Right lobe of liver (tissue), 6 donors: ENCODE measurements around the gene TYR. TPM values are rescaled to one million over a fixed set of nuclear protein-coding genes. Genes with fewer than 3 reads are reported as not detected.

Experiments
- ATAC-seq, 4 donors: fragments of 200-7000 bp; cut with Tn5 transposase; one replicate each; pipeline ENCODE4 v1.9.1; 2020; ENCODE audit warnings: mild to moderate bottlenecking in 4 of 4, moderate library complexity in 4 of 4
- DNase-seq, 3 donors: peaks; one replicate each; pipeline ENCODE4 v3.0.0-alpha.2; 2020
- H3K27ac ChIP-seq, 3 donors: fragments of 200-600 bp; one replicate each; pipeline ENCODE4 v1.8.0; 2022
- H3K27me3 ChIP-seq, 2 donors: fragments of 200-600 bp; one replicate each; pipeline ENCODE4 v1.8.0; 2022
- H3K36me3 ChIP-seq, 4 donors: fragments of 200-600 bp; sonication (generic) in 1 of 4; one replicate each; pipeline versions ENCODE4 v1.5.1 to v1.8.0; 2017 to 2022; ENCODE audit warnings: control low read depth in 1 of 4
- H3K4me1 ChIP-seq, 4 donors: fragments of 200-600 bp; sonication (generic) in 1 of 4; one replicate each; pipeline versions ENCODE4 v1.5.1 to v1.8.0; 2017 to 2022; ENCODE audit warnings: control low read depth in 1 of 4
- H3K4me3 ChIP-seq, 3 donors: fragments of 200-600 bp; one replicate each; pipeline ENCODE4 v1.8.0; 2022
- H3K9me3 ChIP-seq, 4 donors: fragments of 200-600 bp; sonication (generic) in 1 of 4; one replicate each; pipeline versions ENCODE4 v1.5.1 to v1.8.0; 2017 to 2022; ENCODE audit warnings: control low read depth in 1 of 4
- POLR2A ChIP-seq: fragments of 450-650 bp; IDR thresholded peaks from one replicate; pipeline ENCODE4 v1.6.1; 2017; ENCODE audit warnings: antibody characterized with exemption, mild to moderate bottlenecking
- WGBS: methylation state at CpG from one replicate; pipeline ENCODE4 v1.1.6; 2018; ENCODE audit warnings: low coverage, low lambda C conversion rate; ENCODE audit not compliant: insufficient coverage; ENCODE audit errors: missing lambda C conversion rate; 5-methylcytosine and 5-hydroxymethylcytosine counted together
- intact Hi-C, 2 donors: fragments of 100-400 bp; cut with DNase I; formaldehyde crosslinking; loops; one replicate each; pipeline versions ENCODE4 v1.11.2 to v1.14.1; 2022
- long read RNA-seq: library from polyadenylated mRNA; unstranded; transcript quantifications from one replicate; pipeline ENCODE4 v2.0.0, GENCODE V29; 2019
- total RNA-seq, 6 experiments: library from RNA; depleted of rRNA in 2 of 6; stranded (reverse); fragments of >200 nt in 2 of 6; fragmentation: NEBNext Ultra II Directional in 3 of 6; extraction: Animal tissue kit (Norgen Biotek cat#: 25700) in 3 of 6; gene quantifications; one replicate each; pipeline versions ENCODE4 v1.1.0 to v1.2.4, GENCODE V29; 2016 to 2023
- TF ChIP-seq, protein P1 (sequence below), 4 donors: fragments of 200-600 bp in 3 of 4; fragments of 450-650 bp in 1 of 4; IDR thresholded peaks; one replicate each; pipeline versions ENCODE4 v1.5.1 to v1.8.0; 2016 to 2022; ENCODE audit warnings: antibody characterized with exemption in 4 of 4, mild to moderate bottlenecking in 2 of 4
- donor health status: DM: no; HTN: yes; CAD: no.
- donor health status: DM: no; HTN: no; CAD: no.
- donor health status: DM: no; HTN: no; CAD: no.
- donor health status: DM: no; HTN: yes; CAD: no.
- donor health status: DM: no; HTN: yes; CAD: no.

Gene TYR
- total RNA-seq = not detected
- long read RNA-seq = 0 reads

DNA sequence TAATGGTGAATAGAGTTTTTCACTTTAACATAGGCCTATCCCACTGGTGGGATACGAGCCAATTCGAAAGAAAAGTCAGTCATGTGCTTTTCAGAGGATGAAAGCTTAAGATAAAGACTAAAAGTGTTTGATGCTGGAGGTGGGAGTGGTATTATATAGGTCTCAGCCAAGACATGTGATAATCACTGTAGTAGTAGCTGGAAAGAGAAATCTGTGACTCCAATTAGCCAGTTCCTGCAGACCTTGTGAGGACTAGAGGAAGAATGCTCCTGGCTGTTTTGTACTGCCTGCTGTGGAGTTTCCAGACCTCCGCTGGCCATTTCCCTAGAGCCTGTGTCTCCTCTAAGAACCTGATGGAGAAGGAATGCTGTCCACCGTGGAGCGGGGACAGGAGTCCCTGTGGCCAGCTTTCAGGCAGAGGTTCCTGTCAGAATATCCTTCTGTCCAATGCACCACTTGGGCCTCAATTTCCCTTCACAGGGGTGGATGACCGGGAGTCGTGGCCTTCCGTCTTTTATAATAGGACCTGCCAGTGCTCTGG lies at the start of gene TYR:
TYR (plus strand) TSS at position 185 of the 541 bp plus-strand sequence; CDS start at position 264, 79 bp downstream.
- Histone ChIP-seq H3K27ac (no peak within 1 kb of the TSS), H3K4me1 (no peaks in the 10 kb centered on the region), H3K27me3 (no peaks in the 10 kb centered on the region), H3K4me3 (no peak within 1 kb of the TSS), H3K36me3 (no peaks in the 10 kb centered on the region), H3K9me3 (no peaks in the 10 kb centered on the region)
- intact Hi-C loops = no loop called here
- 35% methylated on average over 2 of the region's 8 CpGs for WGBS
- DNase-seq (no peak), ATAC-seq (no peak)
- no peak for TF ChIP-seq POLR2A
- TF ChIP-seq, protein P1, sequence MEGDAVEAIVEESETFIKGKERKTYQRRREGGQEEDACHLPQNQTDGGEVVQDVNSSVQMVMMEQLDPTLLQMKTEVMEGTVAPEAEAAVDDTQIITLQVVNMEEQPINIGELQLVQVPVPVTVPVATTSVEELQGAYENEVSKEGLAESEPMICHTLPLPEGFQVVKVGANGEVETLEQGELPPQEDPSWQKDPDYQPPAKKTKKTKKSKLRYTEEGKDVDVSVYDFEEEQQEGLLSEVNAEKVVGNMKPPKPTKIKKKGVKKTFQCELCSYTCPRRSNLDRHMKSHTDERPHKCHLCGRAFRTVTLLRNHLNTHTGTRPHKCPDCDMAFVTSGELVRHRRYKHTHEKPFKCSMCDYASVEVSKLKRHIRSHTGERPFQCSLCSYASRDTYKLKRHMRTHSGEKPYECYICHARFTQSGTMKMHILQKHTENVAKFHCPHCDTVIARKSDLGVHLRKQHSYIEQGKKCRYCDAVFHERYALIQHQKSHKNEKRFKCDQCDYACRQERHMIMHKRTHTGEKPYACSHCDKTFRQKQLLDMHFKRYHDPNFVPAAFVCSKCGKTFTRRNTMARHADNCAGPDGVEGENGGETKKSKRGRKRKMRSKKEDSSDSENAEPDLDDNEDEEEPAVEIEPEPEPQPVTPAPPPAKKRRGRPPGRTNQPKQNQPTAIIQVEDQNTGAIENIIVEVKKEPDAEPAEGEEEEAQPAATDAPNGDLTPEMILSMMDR (IDR thresholded peaks at IDR 0.05) = no peak

DNA sequence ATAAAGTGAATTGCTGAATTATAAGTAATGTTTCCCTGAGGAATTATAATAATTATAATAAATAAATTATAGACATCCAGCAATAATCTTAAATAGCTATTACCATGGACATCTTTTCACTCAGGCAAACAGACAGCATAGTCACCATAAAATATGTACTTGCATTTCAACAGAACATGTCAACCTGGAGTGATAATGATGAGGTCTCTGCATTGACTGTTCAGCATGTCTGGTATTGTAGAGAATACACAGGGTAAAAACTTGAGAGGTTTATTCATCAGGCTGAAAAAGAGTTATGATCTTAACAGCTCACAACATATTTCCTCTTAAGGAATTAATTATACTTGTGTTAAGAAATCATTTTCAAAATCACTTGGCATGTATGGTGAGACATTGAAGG lies 41.1 kb upstream of the TYR start:
- H3K27ac ChIP-seq = no peak overlapping the region
- ATAC-seq = no peak
- intact Hi-C loops = no loop called here
- H3K27me3 ChIP-seq = no peaks in the 10 kb centered on the region
- H3K9me3 ChIP-seq = no peaks in the 10 kb centered on the region
- H3K4me1 ChIP-seq = no peaks in the 10 kb centered on the region
- DNase-seq = no peak
- H3K4me3 ChIP-seq = no peak overlapping the region
- no peaks in the 10 kb centered on the region for H3K36me3 ChIP-seq
- no peak for TF ChIP-seq POLR2A
- TF ChIP-seq, protein P1 (IDR thresholded peaks at IDR 0.05) = no peak

DNA sequence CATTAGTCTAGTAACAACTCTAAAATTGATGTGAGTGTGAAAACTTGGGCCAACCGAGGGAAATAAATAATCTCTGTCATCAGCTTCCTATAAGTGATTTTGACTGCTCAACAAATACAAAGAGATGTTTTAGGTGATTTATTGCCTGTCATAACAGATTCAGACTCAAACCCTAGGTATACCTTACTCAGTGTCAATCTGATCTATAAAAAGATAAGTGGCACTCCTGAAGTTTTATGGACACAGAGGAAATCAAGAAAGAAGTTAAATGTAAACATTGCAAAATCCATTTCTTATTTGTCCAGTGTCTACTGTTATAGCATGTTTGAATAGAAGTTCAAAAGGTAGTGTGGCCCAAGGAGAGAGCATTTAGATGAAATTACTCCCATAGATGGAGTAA lies 30.4 kb upstream of the TYR start:
- Histone ChIP-seq H3K4me3 (no peak overlapping the region), H3K4me1 (no peaks in the 10 kb centered on the region), H3K27ac (no peak overlapping the region), H3K27me3 (no peaks in the 10 kb centered on the region), H3K36me3 (no peaks in the 10 kb centered on the region), H3K9me3 (no peaks in the 10 kb centered on the region)
- intact Hi-C loops = no loop called here
- WGBS = 29% methylated on average over 1 of the region's 1 CpG
- no peak for TF ChIP-seq POLR2A
- TF ChIP-seq, protein P1 (IDR thresholded peaks at IDR 0.05) = no peak
- ATAC-seq = no peak
- DNase-seq = no peak

DNA sequence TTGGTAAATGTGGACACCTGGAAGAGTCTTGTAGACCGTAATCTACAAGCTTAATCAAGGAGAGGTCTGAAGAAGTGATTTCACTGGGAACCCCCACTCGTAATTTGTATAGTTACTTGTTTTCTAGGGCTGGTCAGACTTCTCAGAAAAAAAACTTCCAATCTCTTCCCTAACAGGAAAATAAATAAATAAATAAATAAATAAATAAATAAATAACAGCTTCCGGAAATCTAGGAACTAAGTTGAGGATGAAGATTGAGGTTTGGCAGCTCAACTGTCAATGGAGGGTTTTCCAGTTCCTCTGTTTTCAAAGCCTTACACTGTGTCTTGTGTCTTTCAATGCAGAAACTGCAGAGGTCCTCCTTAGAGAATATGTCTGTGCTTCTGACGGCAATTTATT lies 17.7 kb upstream of the TYR start:
- ATAC-seq (no peak), DNase-seq (no peak)
- intact Hi-C loops = no loop called here
- Histone ChIP-seq H3K27me3 (no peaks in the 10 kb centered on the region), H3K9me3 (no peaks in the 10 kb centered on the region), H3K36me3 (no peaks in the 10 kb centered on the region), H3K4me3 (no peak overlapping the region), H3K27ac (no peak overlapping the region), H3K4me1 (no peaks in the 10 kb centered on the region)
- WGBS = 56% methylated on average over 4 of the region's 4 CpGs
- TF ChIP-seq, protein P1 (IDR thresholded peaks at IDR 0.05) = no peak
- TF ChIP-seq POLR2A = no peak

DNA sequence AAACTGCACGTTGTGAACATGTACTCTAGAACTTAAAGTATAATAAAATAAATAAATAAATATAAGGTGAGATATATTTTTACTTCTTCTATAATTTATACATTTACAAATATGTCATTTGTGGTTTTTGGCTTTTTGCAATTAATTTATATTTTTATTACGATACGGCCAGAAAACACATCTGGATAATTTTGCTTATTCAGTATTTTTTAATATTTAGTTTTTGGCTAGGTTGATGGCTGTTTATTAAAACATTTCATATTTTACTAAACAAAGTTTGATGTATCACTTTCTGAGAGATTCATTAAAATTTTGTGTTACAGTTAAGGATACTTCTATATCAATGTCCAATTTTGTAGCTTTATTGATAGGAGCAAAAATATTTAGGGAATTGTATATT lies 15.7 kb upstream of the TYR start:
- TF ChIP-seq, protein P1 (IDR thresholded peaks at IDR 0.05) = no peak
- TF ChIP-seq POLR2A = no peak
- no peak for ATAC-seq
- intact Hi-C loops = no loop called here

More for the DNA sequence above, 15.7 kb upstream of the TYR start:
- DNase-seq = no peak
- Histone ChIP-seq H3K27ac (no peak overlapping the region), H3K9me3 (no peaks in the 10 kb centered on the region), H3K27me3 (no peaks in the 10 kb centered on the region), H3K4me1 (no peaks in the 10 kb centered on the region), H3K36me3 (no peaks in the 10 kb centered on the region), H3K4me3 (no peak overlapping the region)
- WGBS = 68% methylated on average over 3 of the region's 3 CpGs
